Right renal cortex interstitium (tissue), 3 donors: ENCODE data around the gene ARHGEF39. TPM values are rescaled to one million over a fixed set of nuclear protein-coding genes. Genes with fewer than 3 reads are reported as not detected.
"Not testable (repeated sequence)": the region's sequence is repeated elsewhere in the genome, so short reads cannot be mapped to it uniquely, and the experiment has no call there.

Experiments used
- DNase-seq, 3 donors: peaks; one replicate each; pipeline ENCODE4 v3.0.0-alpha.2; 2013; ENCODE audit warnings: low read depth in 3 of 3, low spot score in 2 of 3
- polyA plus RNA-seq, 3 donors: library from polyadenylated mRNA; unstranded; fragments of 120-200 nt; gene quantifications; one replicate each; pipeline ENCODE4 v1.2.1, GENCODE V29; 2013; ENCODE audit not compliant: insufficient read length in 3 of 3

The ARHGEF39 gene
- polyA plus RNA-seq, 3 donors = 7.4 to 8.1 (median 7.8) TPM

DNA sequence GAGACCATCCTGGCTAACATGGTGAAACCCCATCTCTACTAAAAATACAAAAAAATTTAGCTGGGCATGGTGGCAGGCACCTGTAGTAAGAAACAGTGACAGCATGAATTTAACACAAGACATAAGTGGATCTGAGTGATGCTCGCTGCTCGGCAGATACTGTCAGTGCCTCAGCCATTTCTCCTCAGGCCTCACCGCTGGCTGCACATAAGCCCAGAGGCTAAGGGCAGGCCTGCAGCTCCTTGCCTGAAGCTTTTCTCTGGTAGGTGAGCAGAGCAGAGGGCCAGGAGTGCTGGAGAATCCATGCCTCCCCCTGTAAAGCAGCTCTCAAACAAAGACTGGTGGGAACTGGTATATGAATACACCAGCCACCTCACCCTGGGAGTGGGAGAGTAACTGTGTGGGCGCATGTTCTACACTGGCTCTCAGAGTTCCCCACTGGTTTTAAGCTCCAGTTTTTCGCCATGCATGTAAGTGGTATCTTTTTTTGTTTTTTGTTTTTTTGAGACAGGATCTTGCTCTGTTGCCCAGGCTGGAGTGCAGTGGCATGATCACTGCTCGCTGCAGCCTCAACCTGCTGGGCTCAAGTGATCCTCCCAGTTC lies 36.5 kb downstream of the ARHGEF39 start:
- no peak for DNase-seq

DNA sequence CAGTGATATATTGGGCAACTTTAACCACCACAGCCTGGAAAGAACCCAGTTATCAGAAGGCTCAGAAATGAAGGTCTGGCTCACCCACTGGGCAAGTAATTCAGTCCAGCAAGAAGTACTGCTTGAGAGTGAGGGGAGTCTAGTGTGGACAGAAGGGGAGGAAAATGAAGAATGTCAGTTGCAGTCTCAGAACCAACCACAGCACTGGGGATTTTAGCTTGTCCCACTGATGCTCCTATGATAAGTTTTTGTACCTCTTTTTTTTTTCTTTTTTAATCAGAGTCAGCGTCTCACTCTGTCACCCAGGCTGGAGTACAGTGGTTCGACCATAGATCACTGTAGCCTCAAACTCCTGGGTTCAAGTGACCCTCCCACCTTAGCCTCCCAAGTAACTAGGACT lies 37.4 kb downstream of the ARHGEF39 start:
- DNase-seq = no peak

DNA sequence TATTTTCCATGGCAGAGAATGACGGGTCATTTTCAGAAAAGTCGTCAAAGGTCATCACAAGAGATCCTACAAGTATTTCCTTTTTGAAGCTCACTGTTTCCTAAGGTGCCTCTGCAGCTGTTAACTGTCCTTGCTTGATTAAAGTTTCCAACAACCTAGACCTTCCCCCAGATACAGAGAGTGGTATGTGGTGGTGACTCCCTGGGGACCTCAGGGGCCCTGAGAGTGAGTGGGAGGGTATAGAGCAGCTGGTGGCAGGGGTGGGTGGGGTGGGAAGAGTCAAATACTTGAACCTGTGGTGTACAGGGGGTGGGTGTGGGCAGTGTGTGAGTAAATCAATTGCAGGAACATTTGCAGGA lies 45.2 kb downstream of the ARHGEF39 start:
- DNase-seq = no peak

DNA sequence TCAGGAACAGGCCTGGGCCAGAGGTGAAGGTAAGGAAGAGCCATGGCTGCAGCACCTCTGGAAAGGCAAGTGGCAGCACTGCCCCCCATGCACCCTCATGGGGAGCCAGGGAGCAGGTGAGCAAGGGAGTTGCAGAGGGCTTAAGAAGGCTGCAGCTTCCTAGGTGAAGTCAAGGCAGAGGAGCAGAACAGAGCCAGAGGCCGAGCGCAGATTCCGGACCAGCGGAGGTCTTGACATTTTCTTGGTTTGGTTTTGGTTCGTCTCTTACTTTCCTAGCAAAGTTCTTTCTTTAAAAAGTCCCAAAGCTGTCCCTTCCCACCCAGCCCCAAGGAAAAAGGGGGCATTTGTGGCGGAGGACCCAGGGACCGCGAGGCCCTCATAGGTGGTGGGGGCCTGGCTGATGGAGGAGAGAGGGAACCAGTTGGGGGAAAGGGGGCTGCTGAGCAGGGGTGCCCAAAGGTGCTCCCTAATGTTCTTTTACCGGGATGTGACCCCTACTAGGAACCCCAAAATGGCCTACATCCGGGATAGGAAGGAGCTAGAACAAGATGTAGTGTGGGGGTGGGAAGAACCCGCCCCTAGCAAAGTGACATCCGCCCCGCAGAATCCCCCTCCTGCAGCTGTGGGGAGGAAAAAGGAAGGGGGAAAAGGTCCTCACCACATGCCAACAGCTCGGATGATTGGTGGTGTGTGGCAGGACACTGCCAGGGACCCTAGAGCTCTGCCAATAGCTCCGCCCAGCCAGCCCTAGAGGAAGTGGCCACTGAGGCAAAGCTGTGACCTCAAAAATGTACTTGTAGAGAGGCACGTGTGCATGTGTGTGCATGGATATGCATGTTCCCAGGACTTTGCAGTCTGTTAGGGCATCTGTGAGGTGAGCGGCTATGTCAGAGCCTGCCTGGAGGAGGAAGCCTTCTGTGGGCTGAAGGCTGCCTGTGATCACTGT lies 45.9 kb downstream of the ARHGEF39 start:
- no peak for DNase-seq

DNA sequence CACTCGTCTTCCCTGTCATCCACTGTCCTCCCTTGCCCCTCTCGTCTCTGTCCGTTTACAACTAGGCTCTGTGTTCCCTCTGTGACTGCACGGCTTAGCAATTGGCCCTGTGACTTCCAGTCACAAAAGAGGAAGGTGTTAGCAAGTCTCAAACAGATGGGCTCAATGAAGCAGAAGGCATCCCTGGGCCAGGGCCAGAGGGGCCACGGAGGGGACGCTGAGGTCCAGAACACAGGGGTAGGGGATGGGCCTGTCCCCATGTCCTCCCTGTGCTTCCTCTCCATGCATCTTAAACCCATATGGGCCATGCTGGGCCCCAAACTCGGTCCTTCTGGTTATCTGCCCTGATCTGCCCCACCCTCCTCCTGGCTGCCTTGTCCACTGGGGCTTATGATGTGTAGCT lies 46.7 kb downstream of the ARHGEF39 start, which contains the start of gene CD72:
Gene CD72, minus strand, starts transcription at position 89 of the 403 bp plus-strand sequence. CDS start 110 bp downstream, outside the sequence.
- DNase-seq = no peak

DNA sequence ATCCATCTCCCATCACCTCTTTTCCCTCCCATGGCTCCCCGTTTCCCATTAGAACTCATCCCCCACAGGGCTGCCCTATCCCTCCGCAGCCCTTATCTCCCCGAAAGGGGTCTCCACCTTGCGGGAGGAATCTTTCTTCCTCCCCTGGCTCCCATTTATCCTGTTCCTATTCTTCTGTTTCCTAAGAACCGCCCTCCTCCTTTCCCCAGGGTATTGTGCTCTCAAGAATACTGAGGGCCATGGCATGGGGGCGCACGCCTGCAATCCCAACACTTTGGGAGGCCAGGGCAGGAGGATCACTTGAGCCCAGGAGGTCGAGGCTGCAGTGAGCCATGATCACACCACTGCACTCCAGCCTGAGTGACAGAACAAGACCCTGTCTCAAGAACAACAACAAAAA lies 47.4 kb downstream of the ARHGEF39 start:
- no peak for DNase-seq

DNA sequence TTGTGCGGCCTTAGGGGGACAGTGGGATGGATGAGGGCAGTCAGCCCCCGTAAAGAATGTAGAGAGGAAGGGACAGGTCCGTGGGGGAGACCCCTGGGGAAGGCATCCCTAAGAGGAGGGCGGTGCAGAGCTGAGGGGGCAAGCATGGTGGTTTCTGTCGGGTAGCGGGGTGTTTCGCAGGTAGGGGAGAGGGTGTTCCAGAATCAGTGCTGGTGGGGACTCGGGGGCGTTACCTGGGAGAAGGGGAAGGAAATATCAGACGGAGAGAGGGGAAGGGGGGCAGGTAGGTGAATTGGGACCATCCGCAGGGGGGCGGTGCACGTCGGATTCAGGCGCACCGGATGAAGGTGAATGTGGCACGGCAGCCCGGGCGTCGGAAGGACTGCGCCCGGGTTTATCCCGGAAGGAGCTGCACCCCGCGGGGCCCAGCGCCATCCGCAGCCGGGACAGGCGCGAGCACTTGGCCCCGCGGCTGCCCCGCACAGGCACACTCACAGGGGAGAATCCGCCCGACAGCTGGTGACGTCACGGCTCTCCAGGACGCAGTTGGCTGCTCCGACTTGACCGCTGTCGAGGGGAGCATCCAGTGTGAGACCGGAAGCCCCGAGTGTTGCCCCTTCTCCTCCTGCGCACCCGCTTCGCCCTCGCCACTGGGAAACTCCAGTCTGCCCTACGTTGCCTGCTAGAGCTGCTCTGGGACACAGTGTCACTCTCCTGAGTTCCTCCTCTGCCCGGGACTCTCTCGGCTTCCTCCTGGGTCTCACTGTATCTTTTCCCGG lies 48.1 kb downstream of the ARHGEF39 start:
- DNase-seq = peak in 1 of 3 donors; percentile 19

DNA sequence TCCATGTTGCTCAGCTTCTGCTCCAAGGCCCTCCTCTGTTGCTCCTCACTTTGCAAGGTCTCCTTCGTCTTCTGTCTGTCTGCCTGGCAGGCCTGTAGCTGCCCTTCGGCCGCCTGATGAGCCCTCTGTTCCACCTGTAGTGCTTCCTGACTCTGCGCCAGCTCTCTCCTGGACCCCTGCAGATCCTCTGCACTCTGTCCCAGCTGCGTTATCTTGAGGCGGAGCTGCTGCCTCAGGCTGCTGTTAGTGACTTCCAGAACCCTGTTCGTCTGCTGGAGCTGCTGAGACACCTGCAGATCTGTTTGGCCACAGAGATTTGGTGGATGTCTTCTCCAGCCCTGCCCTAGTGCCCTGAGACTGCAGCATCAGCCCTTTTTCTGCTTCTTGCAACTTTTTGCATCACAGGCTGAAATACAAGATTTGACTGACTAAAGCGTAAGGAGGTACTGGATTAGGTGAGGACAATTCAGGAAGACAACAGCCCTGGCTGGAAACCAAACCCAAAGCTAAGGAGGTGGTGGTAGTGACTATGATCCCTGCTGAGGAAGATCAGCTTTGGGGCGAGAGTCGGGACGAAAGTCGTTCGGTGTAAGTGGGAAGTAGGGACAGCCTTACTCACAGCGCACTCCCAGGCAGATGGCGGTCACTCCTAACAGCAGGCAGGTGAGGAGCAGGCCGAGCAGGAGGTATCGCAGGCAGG lies 48.9 kb downstream of the ARHGEF39 start:
- DNase-seq = no peak

DNA sequence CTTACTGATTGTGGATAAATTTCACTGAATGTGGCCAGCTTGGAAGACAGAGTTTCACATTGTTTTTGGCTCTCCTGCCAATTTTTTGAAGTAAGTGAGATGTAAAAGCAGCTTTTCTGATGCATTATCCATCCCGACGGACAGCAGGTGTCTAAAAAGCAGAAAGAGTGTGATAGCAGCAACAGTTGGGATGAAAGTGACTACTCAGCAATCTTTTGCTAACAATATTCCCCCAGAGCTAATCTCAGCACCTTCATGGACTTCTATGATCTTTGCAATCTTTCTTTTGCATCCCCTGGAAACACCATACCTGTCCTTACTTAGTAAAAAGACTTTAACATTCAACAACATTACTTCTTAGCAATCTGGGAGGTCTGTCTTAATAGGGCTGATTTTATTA lies 52.2 kb downstream of the ARHGEF39 start:
- no peak for DNase-seq

DNA sequence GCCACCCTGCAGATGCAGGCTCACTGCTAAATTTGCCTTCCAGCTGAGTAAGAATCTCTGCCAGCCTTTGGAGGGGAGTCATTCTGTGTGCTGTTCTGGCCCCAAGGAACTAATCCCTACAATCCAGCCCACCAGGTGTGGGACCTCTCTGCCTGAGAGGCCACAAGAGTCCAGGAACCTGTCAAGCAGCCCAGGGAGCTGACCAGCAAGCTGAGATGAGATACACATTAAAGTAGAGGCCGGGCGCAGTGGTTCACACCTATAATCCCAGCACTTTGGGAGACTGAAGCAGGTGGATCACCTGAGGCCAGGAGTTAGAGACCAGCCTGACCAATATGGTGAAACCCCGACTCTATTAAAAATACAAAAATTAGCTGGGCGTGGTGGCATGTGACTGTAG lies 52.9 kb downstream of the ARHGEF39 start:
- not testable (repeated sequence) for DNase-seq

DNA sequence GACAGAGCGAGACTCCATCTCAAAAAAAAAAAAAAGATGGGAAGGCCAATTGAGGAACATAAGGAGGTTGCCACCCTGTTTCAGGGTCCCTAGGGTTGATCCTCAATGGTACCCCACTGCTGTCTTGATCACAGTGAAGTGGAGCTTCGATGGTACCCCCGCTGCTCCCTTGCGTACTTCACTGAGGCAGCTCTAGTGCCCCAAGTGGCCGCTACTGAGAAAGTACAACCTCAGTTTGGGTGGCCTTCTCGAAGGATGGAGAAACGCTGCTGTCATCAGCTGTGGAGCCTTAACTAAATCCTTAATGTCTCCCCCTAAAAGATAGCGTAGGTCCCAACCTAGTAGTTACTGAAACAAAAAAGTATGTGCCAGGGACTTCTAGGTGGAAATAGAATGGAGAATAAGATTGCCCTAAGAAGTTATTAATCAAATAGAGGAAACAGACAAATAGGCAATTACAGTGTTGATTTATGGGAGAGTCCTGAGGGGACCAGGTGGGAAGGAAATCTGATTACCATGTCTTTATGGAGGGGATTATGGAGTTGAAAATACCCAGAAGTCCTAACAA lies 53.7 kb downstream of the ARHGEF39 start:
- DNase-seq = no peak

DNA sequence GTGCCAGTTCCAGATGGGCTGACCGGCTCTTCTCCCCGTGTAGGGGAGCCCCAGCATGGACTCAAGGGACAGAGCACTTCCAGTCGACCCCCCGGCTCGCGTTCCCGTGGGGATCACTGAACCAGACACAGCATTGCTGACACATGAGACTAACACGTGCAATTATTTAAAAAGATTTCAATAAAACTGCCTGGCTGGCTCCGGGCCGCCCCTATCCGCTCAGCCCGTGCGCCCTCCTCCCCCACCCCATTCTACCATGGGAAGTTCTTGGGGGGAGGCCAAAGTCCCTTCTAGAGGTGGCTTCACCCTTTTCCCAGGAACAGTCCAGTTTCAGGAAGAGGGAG lies 55.2 kb downstream of the ARHGEF39 start:
- DNase-seq = no peak

Other genes with a start within 250 kb of the ARHGEF39 start
- gene RUSC2, start 175.1 kb downstream of the ARHGEF39 start, polyA plus RNA-seq = 10 to 100 TPM; 16.5 to 16.9 (median 16.7) TPM
- gene TESK1, start 59.9 kb downstream of the ARHGEF39 start, polyA plus RNA-seq = 10 to 100 TPM; 30.4 to 37.8 (median 30.7) TPM
- gene CD72, start 46.8 kb downstream of the ARHGEF39 start, polyA plus RNA-seq = 1 to 10 TPM; 2.1 to 2.7 (median 2.4) TPM
- gene SIT1, start 14.3 kb downstream of the ARHGEF39 start, polyA plus RNA-seq = under 1 TPM; 0.29 to 0.38 (median 0.36) TPM
- not detected for gene RMRP, start 7.2 kb downstream of the ARHGEF39 start, polyA plus RNA-seq
- gene CCDC107, start 6.9 kb downstream of the ARHGEF39 start, polyA plus RNA-seq = 10 to 100 TPM; 13.4 to 17.3 (median 15.6) TPM
- gene CA9, start 8.7 kb upstream of the ARHGEF39 start, polyA plus RNA-seq = 1 to 10 TPM in 1 of 3 donors, under 1 TPM in 2; 0.31 to 1.2 (median 0.60) TPM
- 100 to 1,000 TPM; 127 to 158 (median 147) TPM for gene TPM2, start 24.7 kb upstream of the ARHGEF39 start, polyA plus RNA-seq
- gene TLN1, start 67.0 kb upstream of the ARHGEF39 start, polyA plus RNA-seq = 100 to 1,000 TPM; 142 to 154 (median 143) TPM
- gene CREB3, start 67.5 kb upstream of the ARHGEF39 start, polyA plus RNA-seq = 10 to 100 TPM; 40.4 to 42.4 (median 40.8) TPM
- 10 to 100 TPM; 94.3 to 99.8 (median 96.1) TPM for gene GBA2, start 84.0 kb upstream of the ARHGEF39 start, polyA plus RNA-seq
- gene RGP1, start 84.1 kb upstream of the ARHGEF39 start, polyA plus RNA-seq = 10 to 100 TPM; 28.2 to 29.0 (median 28.4) TPM
- not detected for gene MSMP, start 89.1 kb upstream of the ARHGEF39 start, polyA plus RNA-seq
- gene NPR2, start 126.4 kb upstream of the ARHGEF39 start, polyA plus RNA-seq = 10 to 100 TPM; 29.0 to 31.4 (median 29.5) TPM
- gene SPAG8, start 147.1 kb upstream of the ARHGEF39 start, polyA plus RNA-seq = 1 to 10 TPM; 4.2 to 7.0 (median 5.8) TPM
- 10 to 100 TPM; 46.1 to 56.8 (median 53.5) TPM for gene HINT2, start 149.8 kb upstream of the ARHGEF39 start, polyA plus RNA-seq
- under 1 TPM; 0.07 to 0.12 (median 0.11) TPM for gene FAM221B, start 163.5 kb upstream of the ARHGEF39 start, polyA plus RNA-seq
- gene TMEM8B, start 164.0 kb upstream of the ARHGEF39 start, polyA plus RNA-seq = 10 to 100 TPM; 21.0 to 25.3 (median 21.5) TPM
- under 1 TPM in 1 of 3 donors, not detected in 2; 0.08 TPM for gene OR13J1, start 205.2 kb upstream of the ARHGEF39 start, polyA plus RNA-seq
- under 1 TPM in 2 of 3 donors, not detected in 1; 0.12 to 0.55 TPM for gene HRCT1, start 241.0 kb upstream of the ARHGEF39 start, polyA plus RNA-seq
- 1 to 10 TPM; 1.4 to 1.5 (median 1.5) TPM for gene SPAAR, start 244.3 kb upstream of the ARHGEF39 start, polyA plus RNA-seq